Activated T-helper 2 cell treated with anti-CD3 and anti-CD28 coated beads, Interferon-gamma antibody, Interleukin-2, Interleukin-4, amounts not matched to agents 10 μg/mL and 5 μg/mL and 100 μg/mL, durations not matched to agents 14 hours and 24 hours and 36 hours (primary cell): ENCODE data around the gene ADPGK. TPM values are rescaled to one million over a fixed set of nuclear protein-coding genes. Genes with fewer than 3 reads are reported as not detected.
A peak's percentile ranks its signal among the peaks of the same experiment; 100 is the strongest.

Experiments
- DNase-seq: peaks from one replicate; pipeline ENCODE4 v3.0.0; 2021; ENCODE audit warnings: low spot score
- H3K27ac Mint-ChIP-seq: one replicate; pipeline ENCODE4 v1.8.0; 2021; ENCODE audit warnings: mixed read lengths
- H3K27me3 Mint-ChIP-seq: one replicate; pipeline ENCODE4 v1.8.0; 2021; ENCODE audit warnings: low read depth, mixed read lengths
- H3K36me3 Mint-ChIP-seq: one replicate; pipeline ENCODE4 v1.8.0; 2021; ENCODE audit warnings: low read depth, mixed read lengths
- H3K4me1 Mint-ChIP-seq: one replicate; pipeline ENCODE4 v1.8.0; 2021; ENCODE audit warnings: low read depth, mixed read lengths
- H3K4me3 Mint-ChIP-seq: one replicate; pipeline ENCODE4 v1.8.0; 2021; ENCODE audit warnings: low read depth, mild to moderate bottlenecking, moderate library complexity, mixed read lengths
- H3K9me3 Mint-ChIP-seq: one replicate; pipeline ENCODE4 v1.8.0; 2021; ENCODE audit warnings: mixed read lengths
- intact Hi-C: fragments of 100-400 bp; cut with micrococcal nuclease; formaldehyde crosslinking; loops from one replicate; pipeline ENCODE4 v1.15.1; 2023
- total RNA-seq: library from RNA; stranded (reverse); gene quantifications from 2 replicates; pipeline ENCODE4 v1.2.3, GENCODE V29; 2022

The ADPGK gene
- total RNA-seq, 1 donor from 2014 or later = 84.1 TPM

DNA sequence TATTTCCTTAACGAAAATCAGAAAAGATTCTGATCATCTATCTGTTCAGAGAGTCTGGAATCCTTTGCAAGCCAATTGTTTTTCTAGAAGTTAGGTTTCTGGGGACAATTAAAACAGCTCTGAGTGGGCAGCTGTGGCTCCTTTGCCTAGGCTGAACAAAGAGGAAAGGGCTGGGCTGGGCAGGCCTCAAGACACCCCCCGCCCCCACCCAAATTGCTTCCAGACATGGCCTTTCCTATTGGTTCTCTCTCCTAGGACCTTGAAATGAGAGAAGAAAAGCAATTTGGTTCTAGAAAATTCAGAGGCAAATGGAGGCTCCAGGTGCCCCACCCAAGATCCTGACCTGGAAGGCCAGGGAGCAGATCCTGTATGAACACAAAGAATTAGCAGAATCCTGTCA is 2.3 kb upstream of the ADPGK start:
- no peak overlapping the region for H3K4me3 Mint-ChIP-seq
- intact Hi-C loops = loop anchor here (2.0 to 10.0 kb wide), 4 partner anchors 101 to 561 kb away; partner anchors contain the start of genes BBS4, HIGD2B and NEO1

DNA sequence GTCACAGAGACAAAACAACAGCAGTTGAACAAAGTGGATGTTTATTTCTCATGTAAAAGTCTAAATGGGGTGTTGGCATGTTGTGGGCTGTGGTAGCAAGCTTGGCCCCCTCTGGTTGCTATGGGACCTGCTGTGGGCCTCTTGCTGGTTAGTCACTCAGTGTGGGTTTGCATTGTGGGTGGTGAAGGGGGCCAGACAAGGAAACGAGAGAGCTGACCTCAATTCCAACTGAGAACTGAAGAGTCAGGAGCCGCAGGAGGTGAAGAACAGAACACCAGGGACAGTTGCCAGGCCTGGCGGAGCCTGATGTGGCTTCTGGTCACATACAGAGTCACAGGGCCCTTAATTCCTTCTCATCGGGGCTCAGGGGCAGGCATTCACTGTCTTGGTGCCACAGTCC is 1.9 kb upstream of the ADPGK start:
- H3K27me3 Mint-ChIP-seq = no peaks in the 10 kb centered on the region
- no peak overlapping the region for H3K4me3 Mint-ChIP-seq
- DNase-seq = peak; percentile 39
- peaks cover 15% of the 10 kb centered on the region for H3K36me3 Mint-ChIP-seq
- H3K9me3 Mint-ChIP-seq = no peaks in the 10 kb centered on the region
- H3K27ac Mint-ChIP-seq = peak overlapping the region; percentile 95
- H3K4me1 Mint-ChIP-seq = peaks cover 59% of the 10 kb centered on the region
- intact Hi-C loops = loop anchor here (2.0 to 10.0 kb wide), 4 partner anchors 101 to 561 kb away; partner anchors contain the start of genes BBS4, HIGD2B and NEO1

More for the DNA sequence above, 2.3 kb upstream of the ADPGK start:
- no peak for DNase-seq
- peak overlapping the region; percentile 95 for H3K27ac Mint-ChIP-seq
- no peaks in the 10 kb centered on the region for H3K9me3 Mint-ChIP-seq
- H3K36me3 Mint-ChIP-seq = peaks cover 12% of the 10 kb centered on the region
- no peaks in the 10 kb centered on the region for H3K27me3 Mint-ChIP-seq
- peaks cover 57% of the 10 kb centered on the region for H3K4me1 Mint-ChIP-seq

DNA sequence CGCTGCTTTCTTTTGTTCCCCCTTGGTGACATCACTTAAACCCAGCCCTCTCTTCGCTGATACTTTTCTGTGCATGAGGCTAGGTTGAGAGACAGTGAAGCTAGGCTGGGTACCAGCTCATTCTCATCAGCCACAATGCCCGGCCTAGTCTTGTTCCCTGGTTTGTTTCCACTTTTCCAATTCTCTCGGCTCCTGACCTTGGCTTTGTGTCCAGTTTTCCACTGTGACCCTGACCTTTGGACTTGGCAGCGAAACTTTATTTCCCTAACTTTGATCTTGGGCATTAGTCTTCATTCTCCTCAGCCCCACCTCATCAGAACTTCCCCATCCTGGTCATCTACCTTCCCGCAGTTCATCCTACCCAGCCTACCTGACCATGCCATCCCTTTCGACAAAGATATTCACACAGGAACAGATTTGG is 908 bp upstream of the ADPGK start:
- no peaks in the 10 kb centered on the region for H3K27me3 Mint-ChIP-seq
- peak overlapping the region; percentile 93 for H3K4me3 Mint-ChIP-seq
- no peak for DNase-seq
- peaks cover 22% of the 10 kb centered on the region for H3K36me3 Mint-ChIP-seq
- intact Hi-C loops = loop anchor here (1.0 to 10.0 kb wide), 8 partner anchors 42 to 560 kb away; partner anchors contain the start of genes ARIH1, BBS4, HIGD2B and NEO1
- H3K9me3 Mint-ChIP-seq = no peaks in the 10 kb centered on the region
- peak overlapping the region; percentile 95 for H3K27ac Mint-ChIP-seq
- peaks cover 64% of the 10 kb centered on the region for H3K4me1 Mint-ChIP-seq

DNA sequence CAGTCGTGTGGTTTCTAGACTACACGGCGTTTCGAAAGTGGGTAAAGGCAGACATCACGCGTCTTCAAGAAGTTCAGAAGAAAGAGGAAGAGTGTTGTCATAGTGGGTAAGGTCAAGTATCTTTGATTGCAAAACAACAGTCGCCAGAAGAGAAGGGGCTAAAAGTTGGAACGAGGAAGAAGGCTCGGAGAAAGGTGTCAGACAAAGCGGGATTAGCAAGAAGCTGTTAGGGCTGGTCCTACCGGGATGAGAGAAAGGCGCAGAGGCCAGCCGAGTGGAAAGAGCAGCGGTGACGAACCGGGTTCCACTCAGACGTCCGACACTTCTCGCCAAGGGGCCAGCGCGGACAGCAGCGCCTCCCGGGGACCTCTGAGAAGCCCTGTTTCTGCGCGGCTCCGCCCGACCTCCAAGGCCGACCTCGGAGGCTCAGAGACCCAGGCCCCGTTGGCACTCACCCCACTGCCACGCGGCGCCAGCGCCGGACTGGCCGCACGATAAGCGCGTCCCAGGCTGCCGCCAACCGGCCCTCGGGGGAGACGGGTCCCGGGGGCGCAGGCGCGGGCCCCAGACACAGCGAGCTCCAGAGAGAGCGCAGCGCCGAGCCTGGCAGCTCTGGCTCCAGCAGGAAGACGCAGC is 436 bp downstream of the ADPGK start:
- H3K9me3 Mint-ChIP-seq = no peaks in the 10 kb centered on the region
- H3K27ac Mint-ChIP-seq = peak overlapping the region; percentile 98
- peak overlapping the region; percentile 93 for H3K4me3 Mint-ChIP-seq
- no peaks in the 10 kb centered on the region for H3K27me3 Mint-ChIP-seq
- DNase-seq = no peak
- H3K36me3 Mint-ChIP-seq = peaks cover 34% of the 10 kb centered on the region
- intact Hi-C loops = loop anchor here (1.0 to 10.0 kb wide), 8 partner anchors 14 to 558 kb away; partner anchors contain the start of genes ARIH1, BBS4 and HIGD2B
- peaks cover 65% of the 10 kb centered on the region for H3K4me1 Mint-ChIP-seq

DNA sequence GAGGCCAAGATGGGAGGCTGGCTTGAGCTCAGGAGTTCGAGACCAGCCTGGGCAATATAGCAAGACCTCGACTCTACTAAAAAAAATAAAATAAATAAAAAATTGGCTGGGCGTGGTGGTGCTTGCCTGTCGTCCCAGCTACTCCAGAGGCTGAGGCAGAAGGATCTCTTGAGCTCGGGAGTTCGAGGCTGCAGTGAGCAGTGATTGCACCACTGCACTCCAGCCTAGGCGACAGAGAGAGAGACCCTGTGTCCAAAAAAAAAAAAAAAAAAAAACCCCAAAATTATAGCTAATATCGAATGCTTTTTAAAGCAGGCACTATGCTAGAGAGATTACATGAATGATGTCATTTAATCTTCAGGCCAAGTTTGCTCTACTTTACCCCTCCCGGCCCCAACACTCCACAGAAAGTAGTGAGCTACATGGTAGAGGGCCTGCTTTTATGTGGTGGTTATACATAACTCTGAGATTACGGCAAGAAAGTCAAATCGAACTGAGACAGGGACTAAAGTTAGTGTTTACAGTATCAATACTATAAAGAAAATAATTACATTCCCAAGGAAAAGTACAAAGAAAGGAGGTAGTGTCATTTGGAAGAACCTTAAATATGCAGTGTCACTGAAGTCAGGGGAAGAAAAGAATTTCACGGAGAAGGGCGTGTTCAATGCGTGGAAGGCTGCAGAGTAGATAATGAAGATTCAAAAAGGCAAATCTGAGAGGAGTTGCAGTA is 1.1 kb downstream of the ADPGK start:
- Mint-ChIP-seq H3K27me3 (no peaks in the 10 kb centered on the region), H3K36me3 (peaks cover 36% of the 10 kb centered on the region), H3K9me3 (no peaks in the 10 kb centered on the region), H3K4me3 (peak overlapping the region; percentile 93), H3K27ac (peak overlapping the region; percentile 98), H3K4me1 (peaks cover 58% of the 10 kb centered on the region)
- DNase-seq = no peak
- intact Hi-C loops = loop anchor here (1.0 to 10.0 kb wide), 8 partner anchors 14 to 558 kb away; partner anchors contain the start of genes ARIH1, BBS4 and HIGD2B

DNA sequence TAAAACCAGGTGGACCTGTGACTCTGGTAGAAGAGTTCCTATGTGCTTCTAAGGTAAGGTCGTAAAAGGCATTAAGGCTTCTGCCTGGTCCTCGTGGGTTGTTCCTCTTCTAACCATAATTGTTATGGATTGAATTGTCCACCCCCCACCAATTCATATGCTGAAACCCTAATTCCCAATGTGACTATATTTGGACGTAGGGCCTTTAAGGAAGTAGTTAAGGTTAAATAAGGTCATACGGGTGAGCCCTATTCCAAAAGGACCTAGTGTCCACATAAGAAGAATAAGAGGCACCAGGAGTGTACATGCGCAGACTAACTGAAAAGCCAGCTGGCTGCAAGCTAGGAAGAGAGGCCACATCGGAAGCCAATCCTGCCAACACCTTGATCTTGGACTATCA is 1.9 kb downstream of the ADPGK start:
- H3K27me3 Mint-ChIP-seq = no peaks in the 10 kb centered on the region
- no peak for DNase-seq
- no peaks in the 10 kb centered on the region for H3K9me3 Mint-ChIP-seq
- H3K4me3 Mint-ChIP-seq = peak overlapping the region; percentile 93
- intact Hi-C loops = loop anchor here (2.0 to 10.0 kb wide), 7 partner anchors 15 to 557 kb away; partner anchors contain the start of genes ARIH1, BBS4 and HIGD2B
- H3K27ac Mint-ChIP-seq = peak overlapping the region; percentile 38
- peaks cover 50% of the 10 kb centered on the region for H3K4me1 Mint-ChIP-seq
- H3K36me3 Mint-ChIP-seq = peaks cover 38% of the 10 kb centered on the region

DNA sequence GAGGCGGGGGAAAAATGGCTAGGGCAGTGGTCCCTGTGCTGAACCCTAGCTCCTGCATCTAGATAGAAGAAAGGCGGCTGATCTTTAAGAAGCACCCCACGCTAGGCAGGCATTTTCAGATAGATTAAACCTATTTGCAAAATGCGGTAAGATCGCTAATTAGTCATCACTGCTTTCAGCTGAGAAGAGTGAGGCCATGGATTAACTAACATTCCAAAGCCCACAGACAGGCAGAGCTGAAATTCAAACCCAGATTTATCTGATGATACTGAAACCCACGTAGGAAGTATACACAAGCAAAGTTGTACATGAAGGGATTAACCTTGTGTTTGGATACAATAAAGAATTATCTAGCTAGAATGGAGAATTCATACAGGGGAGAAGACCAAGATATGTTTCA is 4.8 kb downstream of the ADPGK start:
- H3K9me3 Mint-ChIP-seq = no peaks in the 10 kb centered on the region
- no peak for DNase-seq
- H3K36me3 Mint-ChIP-seq = peaks cover 58% of the 10 kb centered on the region
- intact Hi-C loops = no loop called here
- H3K4me1 Mint-ChIP-seq = peaks cover 45% of the 10 kb centered on the region
- H3K4me3 Mint-ChIP-seq = no peak overlapping the region
- no peaks in the 10 kb centered on the region for H3K27me3 Mint-ChIP-seq
- no peak overlapping the region for H3K27ac Mint-ChIP-seq

DNA sequence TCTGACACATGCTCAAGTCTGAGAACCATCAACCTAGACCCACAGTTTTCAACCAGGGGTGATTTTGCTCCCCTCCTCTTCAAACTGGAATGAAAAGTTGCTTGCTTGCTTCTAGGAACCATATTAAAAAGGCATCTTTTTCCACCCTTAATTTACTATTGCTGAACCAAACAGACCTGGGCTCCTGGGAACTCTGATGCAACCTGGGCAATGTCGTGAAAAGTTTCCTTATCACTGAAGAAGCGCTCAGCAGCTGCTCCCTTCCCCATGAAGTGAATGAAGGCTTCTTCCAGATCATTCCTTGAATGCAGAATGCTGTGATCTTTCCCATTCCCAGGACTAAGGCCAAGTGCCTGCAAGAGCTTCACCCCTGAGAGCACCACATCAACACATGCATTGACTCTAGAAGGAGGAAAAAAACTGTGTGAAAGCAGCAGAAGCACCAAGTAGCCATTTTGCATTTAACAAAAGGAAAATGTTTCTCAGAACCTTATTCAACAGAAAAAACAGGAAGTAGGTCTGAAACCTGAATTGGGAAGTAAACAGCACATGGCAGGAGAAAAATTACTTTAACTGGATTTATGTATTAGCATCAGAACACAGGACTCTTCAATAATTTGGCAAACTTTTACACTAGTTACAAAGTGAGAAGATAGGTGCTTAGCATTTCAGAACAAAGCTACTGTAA is 8.7 kb downstream of the ADPGK start:
- Mint-ChIP-seq H3K4me3 (no peak overlapping the region), H3K9me3 (no peaks in the 10 kb centered on the region), H3K27me3 (no peaks in the 10 kb centered on the region), H3K27ac (peak overlapping the region; percentile 47), H3K36me3 (peaks cover 71% of the 10 kb centered on the region), H3K4me1 (peaks cover 40% of the 10 kb centered on the region)
- intact Hi-C loops = no loop called here
- DNase-seq = no peak

DNA sequence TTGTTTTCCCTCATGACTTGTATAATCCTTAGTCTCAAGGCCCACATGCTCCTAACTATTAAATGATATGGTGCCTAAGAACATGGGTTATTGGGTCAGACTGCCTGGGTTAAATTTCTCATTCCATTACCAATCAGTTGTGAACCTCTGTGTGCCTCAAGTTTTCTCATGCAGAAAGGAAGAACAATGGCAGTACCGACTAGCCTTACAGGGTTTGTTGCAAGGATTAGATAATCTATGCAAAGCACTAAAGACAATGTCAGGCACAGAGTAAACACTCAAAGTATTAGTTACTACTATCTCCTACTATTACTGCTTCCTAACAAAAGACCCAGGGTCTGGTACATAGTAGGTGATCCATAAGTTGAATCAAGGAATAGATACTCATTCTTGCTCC is 12.2 kb downstream of the ADPGK start:
- Mint-ChIP-seq H3K9me3 (peaks cover 20% of the 10 kb centered on the region), H3K36me3 (peaks cover 84% of the 10 kb centered on the region), H3K4me3 (no peak overlapping the region)

DNA sequence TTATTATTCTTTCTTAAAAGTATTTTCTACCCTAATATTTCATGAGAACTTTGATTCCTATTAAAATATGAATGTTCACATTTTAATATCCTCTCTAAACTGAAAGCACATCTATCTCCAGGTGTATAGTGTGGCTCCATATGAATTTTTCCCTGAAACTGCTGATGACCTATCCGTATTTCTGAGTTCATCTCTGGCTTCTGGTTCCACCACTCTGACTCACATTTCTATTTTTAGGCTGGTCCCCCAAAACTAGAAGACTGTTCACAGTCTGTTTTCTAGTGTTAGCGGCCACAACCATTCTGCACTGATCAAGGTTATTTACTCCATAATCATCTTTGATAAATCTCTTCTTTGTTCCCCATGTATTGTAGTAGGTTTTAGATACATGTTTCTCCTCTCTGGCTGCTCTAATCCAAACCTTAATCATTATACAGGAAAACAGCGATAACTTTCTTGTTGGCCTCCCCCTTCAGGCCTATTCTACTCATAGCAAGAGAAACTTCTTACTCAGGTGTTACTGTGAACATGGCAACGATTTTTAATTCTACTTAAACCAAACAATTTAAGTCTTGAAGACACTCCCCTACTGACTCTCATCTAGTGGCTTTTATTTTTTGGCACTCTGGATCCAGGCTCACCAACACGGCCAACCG is 12.8 kb downstream of the ADPGK start:
- Mint-ChIP-seq H3K4me3 (no peak overlapping the region), H3K9me3 (peaks cover 20% of the 10 kb centered on the region), H3K36me3 (peaks cover 83% of the 10 kb centered on the region), H3K4me1 (peaks cover 25% of the 10 kb centered on the region), H3K27ac (peak overlapping the region; percentile 40), H3K27me3 (no peaks in the 10 kb centered on the region)
- no peak for DNase-seq
- intact Hi-C loops = no loop called here

More for the DNA sequence above, 12.2 kb downstream of the ADPGK start:
- Mint-ChIP-seq H3K27ac (peak overlapping the region; percentile 40), H3K27me3 (no peaks in the 10 kb centered on the region), H3K4me1 (peaks cover 28% of the 10 kb centered on the region)
- intact Hi-C loops = no loop called here
- no peak for DNase-seq

DNA sequence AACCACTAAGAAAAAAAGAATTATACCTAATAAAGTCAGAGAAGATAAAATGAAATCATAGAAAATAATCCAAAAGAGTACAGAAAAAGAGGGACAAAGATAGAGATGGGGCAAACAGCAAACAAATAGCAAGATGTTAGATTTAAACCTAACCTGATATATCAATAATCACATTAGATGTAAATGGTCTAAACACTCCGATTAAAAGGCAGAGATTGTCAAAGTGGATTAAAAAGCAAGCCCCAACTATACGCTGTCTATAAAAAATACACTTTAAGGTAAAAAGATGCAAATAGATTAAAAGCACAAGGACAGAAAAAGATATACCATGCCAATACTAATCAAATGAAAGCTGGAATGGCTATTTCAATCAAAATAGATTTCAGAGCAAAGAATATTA is 16.8 kb downstream of the ADPGK start:
- Mint-ChIP-seq H3K4me3 (no peak overlapping the region), H3K36me3 (peaks cover 91% of the 10 kb centered on the region), H3K27me3 (no peaks in the 10 kb centered on the region), H3K4me1 (peaks cover 15% of the 10 kb centered on the region), H3K27ac (no peak overlapping the region), H3K9me3 (peaks cover 20% of the 10 kb centered on the region)
- DNase-seq = no peak
- intact Hi-C loops = no loop called here

DNA sequence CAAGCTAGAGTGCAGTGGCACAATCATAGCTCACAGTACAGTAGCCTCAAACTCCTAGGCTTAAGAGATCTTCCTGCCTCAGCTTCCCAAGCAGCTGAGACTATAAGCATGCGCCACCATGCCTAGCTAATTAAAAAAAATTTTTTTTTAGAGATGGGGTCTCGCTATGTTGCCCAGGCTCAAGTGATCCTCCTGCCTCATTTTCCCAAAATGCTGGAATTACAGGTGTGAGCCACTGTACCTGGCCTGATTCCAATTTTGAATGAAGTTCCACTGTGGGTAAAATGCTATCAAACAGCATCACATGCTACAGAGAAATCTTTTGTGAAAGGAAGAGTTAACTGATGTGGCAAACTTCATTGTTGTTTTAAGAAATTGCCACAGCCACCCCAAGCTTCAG is 17.5 kb downstream of the ADPGK start:
- intact Hi-C loops = no loop called here
- peaks cover 11% of the 10 kb centered on the region for H3K4me1 Mint-ChIP-seq
- no peak overlapping the region for H3K4me3 Mint-ChIP-seq
- no peaks in the 10 kb centered on the region for H3K27me3 Mint-ChIP-seq
- H3K9me3 Mint-ChIP-seq = peaks cover 20% of the 10 kb centered on the region
- no peak overlapping the region for H3K27ac Mint-ChIP-seq
- H3K36me3 Mint-ChIP-seq = peaks cover 90% of the 10 kb centered on the region
- DNase-seq = no peak
